ENCODE measurements around the gene INTS3. TPM values are rescaled to one million over a fixed set of nuclear protein-coding genes. Genes with fewer than 3 reads are reported as not detected.

Gene INTS3
- polyA plus RNA-seq, 1 donor from 2014 or later, result 29.9 TPM

GRCh38 chr1:153733970-153734369 lies 6.1 kb downstream of the INTS3 start:
- Histone ChIP-seq H3K27me3 (ENCODE audit: insufficient read depth, low read depth, low read length) (no peaks in the 10 kb centered on the region), H3K27ac (ENCODE audit: low read length) (no peak overlapping the region), H3K4me3 (ENCODE audit: low read length) (no peak overlapping the region), H3K4me2 (ENCODE audit: low read length) (no peak overlapping the region), H2AFZ (ENCODE audit: low read depth, low read length) (no peak overlapping the region), H3F3A (ENCODE audit: insufficient read depth, low read length, poor library complexity, severe bottlenecking) (no peaks in the 10 kb centered on the region), H3K79me2 (replicated peaks; ENCODE audit: insufficient read depth, low read length) (peaks cover 5% of the 10 kb centered on the region), H4K20me1 (ENCODE audit: insufficient read depth) (no peaks in the 10 kb centered on the region), H3K9me2 (ENCODE audit: insufficient read depth, low read length) (no peaks in the 10 kb centered on the region), H3K9ac (ENCODE audit: low read length) (no peak overlapping the region), H3K9me3 (ENCODE audit: low read length) (no peaks in the 10 kb centered on the region), H3K36me3 (ENCODE audit: insufficient read depth, low read length) (no peaks in the 10 kb centered on the region)
- TF ChIP-seq POLR2AphosphoS5 (IDR thresholded peaks at IDR 0.05) (no peak), TAF1 (IDR thresholded peaks at IDR 0.05; ENCODE audit: low read depth) (no peak), REST (IDR thresholded peaks at IDR 0.05; ENCODE audit: borderline replicate concordance) (no peak), SMC3 (conservative IDR thresholded peaks at IDR 0.05; ENCODE audit: poor library complexity) (no peak)

GRCh38 chr1:153734396-153735089 lies 6.7 kb downstream of the INTS3 start:
- Histone ChIP-seq H4K20me1 (ENCODE audit: insufficient read depth) (no peaks in the 10 kb centered on the region), H3K4me3 (ENCODE audit: low read length) (no peak overlapping the region), H3K27ac (ENCODE audit: low read length) (no peak overlapping the region), H3K79me2 (replicated peaks; ENCODE audit: insufficient read depth, low read length) (peaks cover 5% of the 10 kb centered on the region), H3K36me3 (ENCODE audit: insufficient read depth, low read length) (no peaks in the 10 kb centered on the region), H3K9me2 (ENCODE audit: insufficient read depth, low read length) (no peaks in the 10 kb centered on the region), H3K4me2 (ENCODE audit: low read length) (no peak overlapping the region), H3F3A (ENCODE audit: insufficient read depth, low read length, poor library complexity, severe bottlenecking) (no peaks in the 10 kb centered on the region), H3K27me3 (ENCODE audit: insufficient read depth, low read depth, low read length) (no peaks in the 10 kb centered on the region), H2AFZ (ENCODE audit: low read depth, low read length) (no peak overlapping the region), H3K9ac (ENCODE audit: low read length) (no peak overlapping the region), H3K9me3 (ENCODE audit: low read length) (no peaks in the 10 kb centered on the region)
- TF ChIP-seq SMC3 (conservative IDR thresholded peaks at IDR 0.05; ENCODE audit: poor library complexity) (no peak), CTCF (IDR thresholded peaks at IDR 0.05; ENCODE audit: poor library complexity, severe bottlenecking) (no peak), TAF1 (IDR thresholded peaks at IDR 0.05; ENCODE audit: low read depth) (no peak), RAD21 (conservative IDR thresholded peaks at IDR 0.05) (no peak), EP300 (conservative IDR thresholded peaks at IDR 0.05; ENCODE audit: poor library complexity, severe bottlenecking) (no peak), MXI1 (conservative IDR thresholded peaks at IDR 0.05; ENCODE audit: poor library complexity, severe bottlenecking) (no peak), POLR2AphosphoS5 (IDR thresholded peaks at IDR 0.05) (no peak), EZH2 (IDR thresholded peaks at IDR 0.05; ENCODE audit: borderline replicate concordance, insufficient read depth, low read length, poor library complexity, severe bottlenecking) (no peak), REST (IDR thresholded peaks at IDR 0.05; ENCODE audit: borderline replicate concordance) (no peak)
